GM23338 (cell line): ENCODE measurements around the gene TCERG1L. TPM values are rescaled to one million over a fixed set of nuclear protein-coding genes. Genes with fewer than 3 reads are reported as not detected.

Source experiments
- ATAC-seq: fragments of 200-7000 bp; cut with Tn5 transposase; 3 replicates; pipeline ENCODE4 v1.9.1; 2020
- DNase-seq: peaks from one replicate; pipeline ENCODE4 v3.0.0-alpha.2; 2015; ENCODE audit warnings: low spot score
- H2AFZ ChIP-seq: fragments of 200-600 bp; sonication (generic); 2 replicates; pipeline ENCODE4 v1.8.0; 2016; ENCODE audit warnings: antibody characterized with exemption, mild to moderate bottlenecking, moderate library complexity
- H3F3A ChIP-seq: fragments of 200-600 bp; sonication (generic); replicated peaks from 2 replicates; pipeline ENCODE4 v1.8.0; 2017; ENCODE audit warnings: antibody characterized with exemption, mixed run types, low read depth
- H3K27ac ChIP-seq: fragments of 200-600 bp; sonication (generic); 2 replicates; pipeline ENCODE4 v1.6.1; 2016; ENCODE audit warnings: low read depth
- H3K27me3 ChIP-seq: fragments of 200-600 bp; sonication (generic); 2 replicates; pipeline ENCODE4 v1.8.0; 2016; ENCODE audit warnings: mild to moderate bottlenecking, mixed run types, moderate library complexity; ENCODE audit not compliant: insufficient read depth
- H3K36me3 ChIP-seq: fragments of 200-600 bp; sonication (generic); 2 replicates; pipeline ENCODE4 v1.8.0; 2016; ENCODE audit warnings: mild to moderate bottlenecking; ENCODE audit not compliant: insufficient read depth
- H3K4me1 ChIP-seq: fragments of 200-600 bp; sonication (generic); 2 replicates; pipeline ENCODE4 v1.8.0; 2016; ENCODE audit warnings: mild to moderate bottlenecking, moderate library complexity; ENCODE audit not compliant: insufficient read depth
- H3K4me2 ChIP-seq: fragments of 200-600 bp; sonication (generic); 2 replicates; pipeline ENCODE4 v1.7.1; 2017; ENCODE audit warnings: mixed run types
- H3K4me3 ChIP-seq: fragments of 200-600 bp; sonication (generic); 2 replicates; pipeline ENCODE4 v1.6.1; 2016; ENCODE audit warnings: mixed run types
- H3K79me2 ChIP-seq: fragments of 200-600 bp; sonication (generic); replicated peaks from 2 replicates; pipeline ENCODE4 v1.8.0; 2017; ENCODE audit warnings: mild to moderate bottlenecking; ENCODE audit not compliant: insufficient read depth
- H3K9me2 ChIP-seq: fragments of 200-600 bp; sonication (generic); 2 replicates; pipeline ENCODE4 v1.8.0; 2017; ENCODE audit not compliant: insufficient read depth
- H4K20me1 ChIP-seq: fragments of 200-600 bp; sonication (generic); replicated peaks from 2 replicates; pipeline ENCODE4 v1.8.0; 2017; ENCODE audit warnings: mild to moderate bottlenecking; ENCODE audit not compliant: insufficient read depth
- H3K27ac Mint-ChIP-seq: 2 replicates; pipeline ENCODE4 v1.8.0; 2020; ENCODE audit warnings: inconsistent platforms, mild to moderate bottlenecking, moderate library complexity, mixed read lengths
- H3K27me3 Mint-ChIP-seq: 3 replicates; pipeline ENCODE4 v1.8.0; 2022; ENCODE audit warnings: low read depth, mild to moderate bottlenecking, moderate library complexity, mixed read lengths, inconsistent platforms; ENCODE audit not compliant: insufficient read depth, poor library complexity
- H3K36me3 Mint-ChIP-seq: 3 replicates; pipeline ENCODE4 v1.8.0; 2021; ENCODE audit warnings: low read depth, mild to moderate bottlenecking, inconsistent platforms, moderate library complexity, mixed read lengths
- H3K4me1 Mint-ChIP-seq: 3 replicates; pipeline ENCODE4 v1.8.0; 2020; ENCODE audit warnings: mild to moderate bottlenecking, inconsistent platforms, mixed read lengths
- H3K4me3 Mint-ChIP-seq: 3 replicates; pipeline ENCODE4 v1.8.0; 2021; ENCODE audit warnings: moderate library complexity, mild to moderate bottlenecking, inconsistent platforms, mixed read lengths
- H3K9me3 Mint-ChIP-seq: 3 replicates; pipeline ENCODE4 v1.8.0; 2020; ENCODE audit warnings: moderate library complexity, mild to moderate bottlenecking, inconsistent platforms, mixed read lengths
- CREB1 ChIP-seq: fragments of 250-450 bp; sonication (Bioruptor Pico); IDR thresholded peaks from 2 replicates; pipeline ENCODE4 v1.5.0; 2020; ENCODE audit warnings: low read depth, mild to moderate bottlenecking, moderate library complexity
- CTCF ChIP-seq, 2 experiments: fragments of 200-600 bp in 1 of 2; sonication (generic) in 1 of 2; conservative IDR thresholded peaks; 2 replicates each; pipeline versions ENCODE4 v1.5.1 to v1.6.1; 2016 to 2017; ENCODE audit warnings: antibody characterized with exemption in 2 of 2, low read depth in 2 of 2, mild to moderate bottlenecking in 2 of 2, moderate library complexity in 1 of 2
- ETS1 ChIP-seq: IDR thresholded peaks from 2 replicates; pipeline ENCODE4 v1.6.1; 2016; ENCODE audit warnings: antibody characterized with exemption
- EZH2 ChIP-seq: fragments of 200-600 bp; sonication (generic); IDR thresholded peaks from one replicate; pipeline ENCODE4 v1.8.0; 2017; ENCODE audit warnings: antibody characterized with exemption, mild to moderate bottlenecking, low read depth; ENCODE audit not compliant: unreplicated experiment
- EZH2phosphoT487 ChIP-seq: fragments of 200-600 bp; sonication (generic); IDR thresholded peaks from one replicate; pipeline ENCODE4 v1.8.1; 2018; ENCODE audit warnings: antibody characterized with exemption; ENCODE audit not compliant: unreplicated experiment
- JUNB ChIP-seq: IDR thresholded peaks from one replicate; pipeline ENCODE4 v1.6.1; 2016; ENCODE audit warnings: antibody characterized with exemption; ENCODE audit not compliant: unreplicated experiment
- NANOG ChIP-seq: IDR thresholded peaks from 2 replicates; pipeline ENCODE4 v1.6.1; 2016; ENCODE audit warnings: antibody characterized with exemption, borderline replicate concordance
- POLR2AphosphoS5 ChIP-seq: IDR thresholded peaks from 2 replicates; pipeline ENCODE4 v1.6.1; 2016; ENCODE audit warnings: antibody characterized with exemption, low read depth
- REST ChIP-seq: IDR thresholded peaks from one replicate; pipeline ENCODE4 v1.6.1; 2018; ENCODE audit warnings: antibody characterized with exemption; ENCODE audit not compliant: unreplicated experiment
- STAT1 ChIP-seq: IDR thresholded peaks from one replicate; pipeline ENCODE4 v1.6.1; 2016; ENCODE audit warnings: antibody characterized with exemption; ENCODE audit not compliant: unreplicated experiment
- ZNF114 ChIP-seq: fragments of 250-450 bp; sonication (Bioruptor Pico); IDR thresholded peaks from 2 replicates; pipeline ENCODE4 v1.5.0; 2020; ENCODE audit warnings: mild to moderate bottlenecking, moderate library complexity
- ZNF331 ChIP-seq: fragments of 250-450 bp; sonication (Bioruptor Pico); IDR thresholded peaks from 2 replicates; pipeline ENCODE4 v1.5.0; 2020; ENCODE audit warnings: low read depth, mild to moderate bottlenecking, moderate library complexity
- ZNF462 ChIP-seq: fragments of 250-450 bp; sonication (Bioruptor Pico); IDR thresholded peaks from 2 replicates; pipeline ENCODE4 v1.5.0; 2020; ENCODE audit warnings: mild to moderate bottlenecking, moderate library complexity
- polyA plus RNA-seq: library from polyadenylated mRNA; unstranded; fragments of >200 nt; fragmentation: Nextera tagmentation; extraction: Ambion mirVana; gene quantifications from 2 replicates; pipeline ENCODE4 v1.2.1, GENCODE V29; 2016
- total RNA-seq: library from RNA; depleted of rRNA; stranded (reverse); fragments of >200 nt; shearing (Covaris generic); gene quantifications from 2 replicates; pipeline ENCODE4 v1.2.3, GENCODE V29; 2014

TCERG1L gene
- total and polyA plus RNA-seq, 2 experiments from 2014 or later: 3.9 to 5.5 TPM

- ATAC-seq: no peak
- Histone ChIP-seq H2AFZ (no peak overlapping the region), H3K4me1 (no peaks in the 10 kb centered on the region), H3K27ac (no peak overlapping the region), H3K79me2 (no peaks in the 10 kb centered on the region), H3K9me2 (no peaks in the 10 kb centered on the region), H3K36me3 (no peaks in the 10 kb centered on the region), H3K4me2 (no peak overlapping the region), H3K4me3 (no peak overlapping the region), H3K27me3 (no peaks in the 10 kb centered on the region), H3F3A (no peaks in the 10 kb centered on the region), H4K20me1 (no peaks in the 10 kb centered on the region)
- H3K27me3 Mint-ChIP-seq: peaks cover 2% of the 10 kb centered on the region
- peaks cover 5% of the 10 kb centered on the region; the same call in 1 of the 3 replicates for H3K4me1 Mint-ChIP-seq
- H3K4me3 Mint-ChIP-seq: no peak overlapping the region
- H3K27ac Mint-ChIP-seq: no peak overlapping the region
- DNase-seq: no peak
- TF ChIP-seq CTCF (conservative IDR thresholded peaks at IDR 0.05; ENCODE audit: low read depth in 2 of 2) (no peak), POLR2AphosphoS5 (no peak), ZNF331 (CRISPR knock-in tag) (no peak), STAT1 (no peak), ZNF462 (CRISPR knock-in tag) (no peak), EZH2 (no peak), ZNF114 (CRISPR knock-in tag) (no peak), REST (no peak), JUNB (no peak), CREB1 (no peak), NANOG (no peak), EZH2phosphoT487 (no peak), ETS1 (no peak)
- peaks cover 84% of the 10 kb centered on the region for H3K9me3 Mint-ChIP-seq
- peaks cover 6% of the 10 kb centered on the region; the same call in 2 of the 3 replicates for H3K36me3 Mint-ChIP-seq
Measured at GRCh38 chr10:131166486-131166885, 145.0 kb downstream of the TCERG1L start.
